ENCODE measurements around the gene ZNF786.

Gene ZNF786

GRCh38 chr7:149090397-149091195 lies at the start of gene ZNF786:
Gene ZNF786, minus strand, starts transcription at chr7:149090718. Its CDS starts 78 bp downstream, at chr7:149090640.
- peak; percentile 67 for TF ChIP-seq RAD21 (IDR thresholded peaks at IDR 0.05; ENCODE audit: low read depth)
- TF ChIP-seq NFIC (IDR thresholded peaks at IDR 0.05) = peak; percentile 29; the same call in 1 of the 2 replicates
- no peak; the same call in 1 of the 2 replicates for TF ChIP-seq MAX (IDR thresholded peaks at IDR 0.05)
- TF ChIP-seq CREB1 (IDR thresholded peaks at IDR 0.05; ENCODE audit: low read depth) = no peak
- peak; percentile 53 for TF ChIP-seq TCF12 (IDR thresholded peaks at IDR 0.05; ENCODE audit: low read depth)
- peak; percentile 9; the same call in 1 of the 2 replicates for TF ChIP-seq TEAD4 (IDR thresholded peaks at IDR 0.05)
- TF ChIP-seq CEBPB (IDR thresholded peaks at IDR 0.05) = no peak
- TF ChIP-seq REST (IDR thresholded peaks at IDR 0.05; ENCODE audit: low read depth) = 0 out of 2 replicates have a peak, but pooled peaks have one; percentile 20
- peak; percentile 75; the same call in 1 of the 2 replicates for TF ChIP-seq YY1 (IDR thresholded peaks at IDR 0.05; ENCODE audit: low read depth)
- TF ChIP-seq FOXM1 (IDR thresholded peaks at IDR 0.05; ENCODE audit: borderline replicate concordance, low read depth) = no peak
- 0 out of 2 replicates have a peak, but pooled peaks have one; percentile 30 for TF ChIP-seq EP300 (IDR thresholded peaks at IDR 0.05; ENCODE audit: borderline replicate concordance)
- TF ChIP-seq TAF1 (IDR thresholded peaks at IDR 0.05; ENCODE audit: low read depth) = peak; percentile 79
- peak; percentile 39; the same call in 1 of the 2 replicates for TF ChIP-seq ZBTB7A (IDR thresholded peaks at IDR 0.05; ENCODE audit: low read depth)
- peak; percentile 99 for TF ChIP-seq EGR1 (IDR thresholded peaks at IDR 0.05)
- TF ChIP-seq USF1 (IDR thresholded peaks at IDR 0.05) = peak; percentile 8; the same call in 1 of the 2 replicates

- no peak for TF ChIP-seq ZBTB7A (IDR thresholded peaks at IDR 0.05; ENCODE audit: low read depth)
- no peak for TF ChIP-seq REST (IDR thresholded peaks at IDR 0.05; ENCODE audit: low read depth)
- no peak for TF ChIP-seq USF1 (IDR thresholded peaks at IDR 0.05)
These were observed 45.6 kb upstream of the ZNF786 start for GRCh38 chr7:149136118-149136517.

- no peak for TF ChIP-seq TAF1 (IDR thresholded peaks at IDR 0.05; ENCODE audit: low read depth)
- TF ChIP-seq YY1 (IDR thresholded peaks at IDR 0.05; ENCODE audit: low read depth) = no peak
These were observed 42.7 kb upstream of the ZNF786 start for GRCh38 chr7:149133028-149133710.

- no peak for TF ChIP-seq RAD21 (IDR thresholded peaks at IDR 0.05; ENCODE audit: low read depth)
- TF ChIP-seq FOXM1 (IDR thresholded peaks at IDR 0.05; ENCODE audit: borderline replicate concordance, low read depth) = no peak
- TF ChIP-seq MAX (IDR thresholded peaks at IDR 0.05) = no peak
- TF ChIP-seq TAF1 (IDR thresholded peaks at IDR 0.05; ENCODE audit: low read depth) = no peak
- no peak for TF ChIP-seq CREB1 (IDR thresholded peaks at IDR 0.05; ENCODE audit: low read depth)
- no peak for TF ChIP-seq NFIC (IDR thresholded peaks at IDR 0.05)
- no peak for TF ChIP-seq EP300 (IDR thresholded peaks at IDR 0.05; ENCODE audit: borderline replicate concordance)
- TF ChIP-seq EGR1 (IDR thresholded peaks at IDR 0.05) = no peak
- TF ChIP-seq YY1 (IDR thresholded peaks at IDR 0.05; ENCODE audit: low read depth) = no peak
- no peak for TF ChIP-seq TEAD4 (IDR thresholded peaks at IDR 0.05)
- no peak for TF ChIP-seq ZBTB7A (IDR thresholded peaks at IDR 0.05; ENCODE audit: low read depth)
- TF ChIP-seq REST (IDR thresholded peaks at IDR 0.05; ENCODE audit: low read depth) = no peak
- no peak for TF ChIP-seq USF1 (IDR thresholded peaks at IDR 0.05)
These were observed 40.2 kb upstream of the ZNF786 start for GRCh38 chr7:149130572-149131198.

All from Ishikawa (cell line).